ENCODE results near the gene SUOX. TPM values are rescaled to one million over a fixed set of nuclear protein-coding genes. Genes with fewer than 3 reads are reported as not detected.
"Not testable (repeated sequence)": the region's sequence is repeated elsewhere in the genome, so short reads cannot be mapped to it uniquely, and the experiment has no call there.

SUOX gene
- total RNA-seq, 2 experiments from 2014 or later, result 8.1 to 11.4 TPM

GRCh38 chr12:55993230-55993853 lies 3.7 kb upstream of the SUOX start:
- Mint-ChIP-seq H3K4me1 (peaks cover 15% of the 10 kb centered on the region), H3K27ac (no peak overlapping the region), H3K27me3 (peaks cover 2% of the 10 kb centered on the region), H3K9me3 (no peaks in the 10 kb centered on the region), H3K4me3 (no peak overlapping the region), H3K36me3 (peaks cover 34% of the 10 kb centered on the region)
- ATAC-seq (ENCODE audit: low read depth), result no peak
- POLR2A ChIA-PET, result no interaction called here
- no peak for DNase-seq

- POLR2A ChIA-PET, result interaction anchor here (0.7 to 3.1 kb wide), 5 partner anchors 22 to 278 kb away, joined by 3 to 16 read pairs (median 14); partner anchors contain the start of genes IKZF4, PA2G4, RAB5B and ZC3H10
- Mint-ChIP-seq H3K27ac (no peak overlapping the region), H3K27me3 (peaks cover 2% of the 10 kb centered on the region), H3K4me3 (no peak overlapping the region), H3K9me3 (no peaks in the 10 kb centered on the region), H3K4me1 (peaks cover 21% of the 10 kb centered on the region), H3K36me3 (peaks cover 27% of the 10 kb centered on the region)
- no peak for DNase-seq
- ATAC-seq (ENCODE audit: low read depth), result no peak
These were observed 1.7 kb upstream of the SUOX start for GRCh38 chr12:55995366-55995765.

- Mint-ChIP-seq H3K27ac (peak overlapping the region; percentile 56), H3K27me3 (peaks cover 2% of the 10 kb centered on the region), H3K4me1 (peaks cover 21% of the 10 kb centered on the region), H3K4me3 (peak overlapping the region; percentile 86), H3K36me3 (peaks cover 18% of the 10 kb centered on the region), H3K9me3 (no peaks in the 10 kb centered on the region)
- ATAC-seq (ENCODE audit: low read depth), result peak; percentile 49
- POLR2A ChIA-PET, result interaction anchor here (0.6 to 3.1 kb wide), 13 partner anchors 10 to 279 kb away, joined by 3 to 18 read pairs (median 3); partner anchors contain the start of genes IKZF4, PA2G4, RAB5B and ZC3H10
- no peak for DNase-seq
These were observed 818 bp upstream of the SUOX start for GRCh38 chr12:55996201-55996714.

- no peaks in the 10 kb centered on the region for H3K9me3 Mint-ChIP-seq
- no peak for ATAC-seq (ENCODE audit: low read depth)
- peaks cover 9% of the 10 kb centered on the region for H3K36me3 Mint-ChIP-seq
- POLR2A ChIA-PET, result interaction anchor here (2.1 to 3.1 kb wide), 5 partner anchors 10 to 107 kb away, joined by 14 to 18 read pairs (median 15); partner anchors contain the start of genes IKZF4, PA2G4 and RAB5B
- DNase-seq, result no peak
- peaks cover 2% of the 10 kb centered on the region for H3K27me3 Mint-ChIP-seq
- peak overlapping the region; percentile 86 for H3K4me3 Mint-ChIP-seq
- H3K27ac Mint-ChIP-seq, result no peak overlapping the region
- H3K4me1 Mint-ChIP-seq, result peaks cover 21% of the 10 kb centered on the region
These were observed 421 bp downstream of the SUOX start for GRCh38 chr12:55997535-55997859.

- Mint-ChIP-seq H3K4me3 (peak overlapping the region; percentile 31), H3K4me1 (peaks cover 20% of the 10 kb centered on the region), H3K27ac (peak overlapping the region; percentile 10)
- not testable (repeated sequence) for H3K36me3 Mint-ChIP-seq; H3K9me3 Mint-ChIP-seq; ATAC-seq (ENCODE audit: low read depth); H3K27me3 Mint-ChIP-seq; DNase-seq
- POLR2A ChIA-PET, result interaction anchor here (1.0 to 2.5 kb wide), 2 partner anchors 21 to 25 kb away, joined by 3 to 9 read pairs; partner anchors contain the start of gene IKZF4
These were observed 2.4 kb downstream of the SUOX start for GRCh38 chr12:55999522-55999921.

GRCh38 chr12:55999999-56000540 lies 3.0 kb downstream of the SUOX start:
- H3K4me3 Mint-ChIP-seq; H3K27ac Mint-ChIP-seq; H3K27me3 Mint-ChIP-seq; H3K36me3 Mint-ChIP-seq; H3K9me3 Mint-ChIP-seq; DNase-seq; ATAC-seq (ENCODE audit: low read depth): not testable (repeated sequence)
- peaks cover 21% of the 10 kb centered on the region for H3K4me1 Mint-ChIP-seq
- POLR2A ChIA-PET, result interaction anchor here (0.7 to 2.5 kb wide), 3 partner anchors 21 to 73 kb away, joined by 3 to 9 read pairs (median 4); partner anchors contain the start of gene IKZF4

GRCh38 chr12:56001487-56002100 lies 4.5 kb downstream of the SUOX start:
- Mint-ChIP-seq H3K27ac (no peak overlapping the region), H3K36me3 (peaks cover 11% of the 10 kb centered on the region), H3K27me3 (peaks cover 2% of the 10 kb centered on the region), H3K9me3 (no peaks in the 10 kb centered on the region), H3K4me3 (no peak overlapping the region), H3K4me1 (peaks cover 23% of the 10 kb centered on the region)
- no peak for DNase-seq
- no peak for ATAC-seq (ENCODE audit: low read depth)
- POLR2A ChIA-PET, result interaction anchor here (0.6 to 0.7 kb wide), 2 partner anchors 15 to 264 kb away, joined by 3 read pairs; no protein-coding TSS in a partner anchor

GRCh38 chr12:56003376-56003775 lies 6.3 kb downstream of the SUOX start:
- not testable (repeated sequence) for H3K27me3 Mint-ChIP-seq; H3K27ac Mint-ChIP-seq; H3K9me3 Mint-ChIP-seq; ATAC-seq (ENCODE audit: low read depth); H3K4me3 Mint-ChIP-seq
- H3K4me1 Mint-ChIP-seq, result peaks cover 25% of the 10 kb centered on the region
- peak; percentile 16 for DNase-seq
- POLR2A ChIA-PET, result interaction anchor here (1.2 kb wide), 1 partner anchor 41 kb away, joined by 7 read pairs; no protein-coding TSS in a partner anchor
- peaks cover 11% of the 10 kb centered on the region for H3K36me3 Mint-ChIP-seq

- peak; percentile 20 for DNase-seq
- POLR2A ChIA-PET, result interaction anchor here (0.5 to 1.0 kb wide), 2 partner anchors 12 to 24 kb away, joined by 3 to 5 read pairs; no protein-coding TSS in a partner anchor
- Mint-ChIP-seq H3K36me3 (peaks cover 9% of the 10 kb centered on the region), H3K27me3 (no peaks in the 10 kb centered on the region), H3K27ac (no peak overlapping the region), H3K9me3 (no peaks in the 10 kb centered on the region), H3K4me1 (peaks cover 26% of the 10 kb centered on the region), H3K4me3 (no peak overlapping the region)
- ATAC-seq (ENCODE audit: low read depth), result no peak
These were observed 7.1 kb downstream of the SUOX start for GRCh38 chr12:56004211-56004610.

GRCh38 chr12:56007564-56008559 lies 10.8 kb downstream of the SUOX start:
- H3K9me3 Mint-ChIP-seq, result no peaks in the 10 kb centered on the region
- POLR2A ChIA-PET, result interaction anchor here (0.6 to 2.9 kb wide), 7 partner anchors 10 to 96 kb away, joined by 3 to 24 read pairs (median 8); partner anchors contain the start of genes IKZF4, PA2G4 and SUOX
- peak; percentile 79 for ATAC-seq (ENCODE audit: low read depth)

GRCh38 chr12:56010111-56010570 lies 13.1 kb downstream of the SUOX start:
- H3K27ac Mint-ChIP-seq, result no peak overlapping the region
- H3K27me3 Mint-ChIP-seq, result no peaks in the 10 kb centered on the region
- peaks cover 12% of the 10 kb centered on the region for H3K36me3 Mint-ChIP-seq
- H3K4me3 Mint-ChIP-seq, result no peak overlapping the region
- DNase-seq, result no peak
- POLR2A ChIA-PET, result interaction anchor here (1.2 to 1.3 kb wide), 2 partner anchors 11 to 36 kb away, joined by 3 to 7 read pairs; partner anchors contain the start of genes IKZF4 and RAB5B
- H3K9me3 Mint-ChIP-seq, result no peaks in the 10 kb centered on the region
- H3K4me1 Mint-ChIP-seq, result peaks cover 21% of the 10 kb centered on the region
- ATAC-seq (ENCODE audit: low read depth), result no peak

More at GRCh38 chr12:56007564-56008559, 10.8 kb downstream of the SUOX start:
- H3K4me3 Mint-ChIP-seq, result peak overlapping the region; percentile 86
- peaks cover 22% of the 10 kb centered on the region for H3K4me1 Mint-ChIP-seq
- peaks cover 11% of the 10 kb centered on the region for H3K36me3 Mint-ChIP-seq
- H3K27ac Mint-ChIP-seq, result peak overlapping the region; percentile 85
- DNase-seq, result peak; percentile 79
- H3K27me3 Mint-ChIP-seq, result no peaks in the 10 kb centered on the region

GRCh38 chr12:56011509-56012090 lies 14.5 kb downstream of the SUOX start:
- Mint-ChIP-seq H3K27ac (no peak overlapping the region), H3K27me3 (no peaks in the 10 kb centered on the region), H3K4me3 (no peak overlapping the region), H3K9me3 (no peaks in the 10 kb centered on the region), H3K36me3 (peaks cover 11% of the 10 kb centered on the region), H3K4me1 (peaks cover 19% of the 10 kb centered on the region)
- POLR2A ChIA-PET, result interaction anchor here (1.5 kb wide), 1 partner anchor 9 kb away, joined by 8 read pairs; the partner anchor contains the start of gene IKZF4
- ATAC-seq (ENCODE audit: low read depth), result no peak
- no peak for DNase-seq
